HAP-1 (cell line): ENCODE results near the gene HYCC1.
"Not testable (repeated sequence)": the region's sequence is repeated elsewhere in the genome, so short reads cannot be mapped to it uniquely, and the experiment has no call there.

Experiments
- DNase-seq, 2 experiments: peaks; one replicate each; pipeline ENCODE4 v3.0.0-alpha.2; 2016 to 2020; ENCODE audit warnings: low spot score in 2 of 2
- H3K27me3 ChIP-seq: fragments of 250-450 bp; sonication (Bioruptor Pico); 2 replicates; pipeline ENCODE4 v1.5.1; 2020; ENCODE audit warnings: low read depth, mild to moderate bottlenecking, moderate library complexity
- H3K36me3 ChIP-seq: fragments of 250-450 bp; sonication (Bioruptor Pico); replicated peaks from 2 replicates; pipeline ENCODE4 v1.5.1; 2020; ENCODE audit warnings: mild to moderate bottlenecking
- H3K4me1 ChIP-seq: fragments of 250-450 bp; sonication (Bioruptor Pico); 2 replicates; pipeline ENCODE4 v1.5.1; 2020; ENCODE audit warnings: mild to moderate bottlenecking
- H3K4me3 ChIP-seq: fragments of 250-450 bp; sonication (Bioruptor Pico); 2 replicates; pipeline ENCODE4 v1.5.1; 2020; ENCODE audit warnings: mild to moderate bottlenecking, moderate library complexity
- H3K9me3 ChIP-seq: fragments of 250-450 bp; sonication (Bioruptor Pico); 2 replicates; pipeline ENCODE4 v1.5.1; 2020; ENCODE audit warnings: mild to moderate bottlenecking, moderate library complexity
- in situ Hi-C: fragments of 300-500 bp; cut with MboI; formaldehyde crosslinking; loops from 3 replicates; pipeline ENCODE4 v1.14.3; 2020; ENCODE audit warnings: low sequenced_read_pairs, inconsistent platforms, mixed read lengths

The HYCC1 gene

GRCh38 chr7:23013715-23014649 is at the start of gene HYCC1:
TSS of gene HYCC1 (minus strand) at chr7:23014130. CDS start at chr7:22991111, 23,019 bp downstream.
- Histone ChIP-seq H3K27me3 (no peaks in the 10 kb centered on the region), H3K4me1 (peaks cover 37% of the 10 kb centered on the region), H3K4me3 (peak within 1 kb of the TSS; percentile 91), H3K9me3 (no peaks in the 10 kb centered on the region), H3K36me3 (no peaks in the 10 kb centered on the region)
- in situ Hi-C loops = no loop called here
- peak; percentile 99 for DNase-seq

- Histone ChIP-seq H3K4me1 (no peaks in the 10 kb centered on the region), H3K4me3 (no peak overlapping the region), H3K36me3 (no peaks in the 10 kb centered on the region), H3K9me3 (no peaks in the 10 kb centered on the region), H3K27me3 (no peaks in the 10 kb centered on the region)
- no peak for DNase-seq
- in situ Hi-C loops = loop anchor here (25.0 kb wide), 1 partner anchor 325 kb away; the partner anchor contains the start of gene IL6
These were observed 48.5 kb upstream of the HYCC1 start for GRCh38 chr7:23062452-23062851.

GRCh38 chr7:23061327-23061726 is 47.4 kb upstream of the HYCC1 start:
- Histone ChIP-seq H3K36me3 (no peaks in the 10 kb centered on the region), H3K4me1 (no peaks in the 10 kb centered on the region), H3K27me3 (no peaks in the 10 kb centered on the region), H3K9me3 (no peaks in the 10 kb centered on the region), H3K4me3 (no peak overlapping the region)
- in situ Hi-C loops = loop anchor here (25.0 kb wide), 1 partner anchor 324 kb away; the partner anchor contains the start of gene IL6
- no peak for DNase-seq

- Histone ChIP-seq H3K36me3 (no peaks in the 10 kb centered on the region), H3K9me3 (no peaks in the 10 kb centered on the region), H3K27me3 (no peaks in the 10 kb centered on the region), H3K4me1 (no peaks in the 10 kb centered on the region; the same call in 1 of the 2 replicates), H3K4me3 (no peak overlapping the region)
- DNase-seq = no peak
- in situ Hi-C loops = loop anchor here (25.0 kb wide), 1 partner anchor 321 kb away; the partner anchor contains the start of gene IL6
These were observed 44.6 kb upstream of the HYCC1 start for GRCh38 chr7:23058408-23059096.

- no peaks in the 10 kb centered on the region; the same call in 1 of the 2 replicates for H3K4me1 ChIP-seq
- peak; percentile 76 to 78 for DNase-seq
- no peaks in the 10 kb centered on the region for H3K36me3 ChIP-seq
- no peaks in the 10 kb centered on the region for H3K27me3 ChIP-seq
- no peak overlapping the region for H3K4me3 ChIP-seq
- in situ Hi-C loops = loop anchor here (25.0 kb wide), 1 partner anchor 318 kb away; the partner anchor contains the start of gene IL6
- H3K9me3 ChIP-seq = no peaks in the 10 kb centered on the region
These were observed 41.8 kb upstream of the HYCC1 start for GRCh38 chr7:23055582-23056178.

GRCh38 chr7:23051124-23051485 is 37.2 kb upstream of the HYCC1 start:
- H3K4me3 ChIP-seq, DNase-seq, H3K9me3 ChIP-seq, H3K4me1 ChIP-seq, H3K36me3 ChIP-seq, H3K27me3 ChIP-seq: not testable (repeated sequence)
- in situ Hi-C loops = loop anchor here (5.0 to 25.0 kb wide), 2 partner anchors 314 to 494 kb away; partner anchors contain the start of gene IL6

- H3K9me3 ChIP-seq, H3K36me3 ChIP-seq, in situ Hi-C loops, H3K27me3 ChIP-seq, H3K4me1 ChIP-seq, H3K4me3 ChIP-seq, DNase-seq: not testable (repeated sequence)
These were observed 32.4 kb upstream of the HYCC1 start for GRCh38 chr7:23046336-23046735.

- H3K27me3 ChIP-seq, in situ Hi-C loops, H3K9me3 ChIP-seq, DNase-seq, H3K4me3 ChIP-seq, H3K36me3 ChIP-seq, H3K4me1 ChIP-seq: not testable (repeated sequence)
These were observed 31.2 kb upstream of the HYCC1 start for GRCh38 chr7:23045086-23045485.

GRCh38 chr7:23044581-23044980 is 30.7 kb upstream of the HYCC1 start:
- no peaks in the 10 kb centered on the region for H3K36me3 ChIP-seq
- peaks cover 12% of the 10 kb centered on the region for H3K4me1 ChIP-seq
- no peaks in the 10 kb centered on the region for H3K27me3 ChIP-seq
- H3K9me3 ChIP-seq = 0 out of 2 replicates have a peak, but pooled peaks cover 3% of the 10 kb centered on the region
- H3K4me3 ChIP-seq = no peak overlapping the region
- in situ Hi-C loops = no loop called here
- peak; percentile 15 to 63 for DNase-seq

- H3K4me1 ChIP-seq = peaks cover 13% of the 10 kb centered on the region
- H3K4me3 ChIP-seq = no peak overlapping the region
- H3K9me3 ChIP-seq = 0 out of 2 replicates have a peak, but pooled peaks cover 3% of the 10 kb centered on the region
- no peaks in the 10 kb centered on the region for H3K27me3 ChIP-seq
- in situ Hi-C loops = no loop called here
- no peak for DNase-seq
- H3K36me3 ChIP-seq = no peaks in the 10 kb centered on the region
These were observed 29.5 kb upstream of the HYCC1 start for GRCh38 chr7:23043441-23043840.

- H3K36me3 ChIP-seq, DNase-seq, H3K4me3 ChIP-seq, H3K27me3 ChIP-seq, H3K9me3 ChIP-seq, in situ Hi-C loops: not testable (repeated sequence)
- H3K4me1 ChIP-seq = peaks cover 13% of the 10 kb centered on the region
These were observed 25.7 kb upstream of the HYCC1 start for GRCh38 chr7:23039674-23040073.

- H3K27me3 ChIP-seq, H3K4me1 ChIP-seq, H3K4me3 ChIP-seq, H3K9me3 ChIP-seq, in situ Hi-C loops, DNase-seq, H3K36me3 ChIP-seq: not testable (repeated sequence)
These were observed 21.8 kb upstream of the HYCC1 start for GRCh38 chr7:23035542-23036371.

GRCh38 chr7:23027261-23027660 is 13.3 kb upstream of the HYCC1 start:
- Histone ChIP-seq H3K36me3 (no peaks in the 10 kb centered on the region), H3K9me3 (no peaks in the 10 kb centered on the region), H3K4me1 (no peaks in the 10 kb centered on the region), H3K4me3 (no peak overlapping the region), H3K27me3 (no peaks in the 10 kb centered on the region)
- no peak for DNase-seq
- in situ Hi-C loops = no loop called here
